H9 (cell line): ENCODE results near the gene SRCAP. TPM values are rescaled to one million over a fixed set of nuclear protein-coding genes. Genes with fewer than 3 reads are reported as not detected.

Experiments used
- DNase-seq: peaks from one replicate; pipeline ENCODE4 v3.0.0-alpha.2; 2017
- H2AFZ ChIP-seq: one replicate; pipeline ENCODE4 v1.6.1; 2013; ENCODE audit warnings: mild to moderate bottlenecking, low read length, control low read depth, moderate library complexity
- H2AK5ac ChIP-seq: 2 replicates; pipeline ENCODE4 v1.6.1; 2013; ENCODE audit warnings: low read length, control low read depth, mixed read lengths; ENCODE audit not compliant: insufficient read length
- H2BK120ac ChIP-seq: one replicate; pipeline ENCODE4 v1.6.1; 2013; ENCODE audit warnings: low read depth, mild to moderate bottlenecking, low read length, control low read depth, inconsistent platforms; ENCODE audit not compliant: poor library complexity, severe bottlenecking
- H2BK12ac ChIP-seq: 2 replicates; pipeline ENCODE4 v1.6.1; 2013; ENCODE audit warnings: low read length, control low read depth, mixed read lengths, low read depth; ENCODE audit not compliant: insufficient read length
- H2BK15ac ChIP-seq: 2 replicates; pipeline ENCODE4 v1.6.1; 2013; ENCODE audit warnings: low read depth, low read length, control low read depth
- H2BK20ac ChIP-seq: one replicate; pipeline ENCODE4 v1.6.1; 2013; ENCODE audit warnings: low read depth, mild to moderate bottlenecking, low read length, control low read depth, inconsistent platforms; ENCODE audit not compliant: poor library complexity, severe bottlenecking
- H2BK5ac ChIP-seq: 2 replicates; pipeline ENCODE4 v1.6.1; 2013; ENCODE audit warnings: low read length, control low read depth, mixed read lengths; ENCODE audit not compliant: insufficient read length
- H3K14ac ChIP-seq: 2 replicates; pipeline ENCODE4 v1.6.1; 2013; ENCODE audit warnings: low read length, control low read depth; ENCODE audit not compliant: insufficient read depth
- H3K18ac ChIP-seq: 2 replicates; pipeline ENCODE4 v1.6.1; 2013; ENCODE audit warnings: low read depth, mild to moderate bottlenecking, mixed read lengths, low read length, control low read depth; ENCODE audit not compliant: insufficient read length
- H3K23ac ChIP-seq: 2 replicates; pipeline ENCODE4 v1.6.1; 2013; ENCODE audit warnings: low read length, control low read depth, mixed read lengths, low read depth; ENCODE audit not compliant: insufficient read length
- H3K23me2 ChIP-seq: 2 replicates; pipeline ENCODE4 v1.6.1; 2013; ENCODE audit warnings: low read depth, mild to moderate bottlenecking, mixed read lengths, low read length, control low read depth; ENCODE audit not compliant: insufficient read length, poor library complexity, severe bottlenecking
- H3K27ac ChIP-seq: 2 replicates; pipeline ENCODE4 v1.5.1; 2013; ENCODE audit warnings: low read length, control low read depth, mixed read lengths, low read depth; ENCODE audit not compliant: insufficient read length
- H3K27me3 ChIP-seq: 2 replicates; pipeline ENCODE4 v1.6.1; 2013; ENCODE audit warnings: low read length, control low read depth, inconsistent platforms; ENCODE audit not compliant: insufficient read depth
- H3K4ac ChIP-seq: 2 replicates; pipeline ENCODE4 v1.6.1; 2013; ENCODE audit warnings: low read depth, mild to moderate bottlenecking, control low read depth, inconsistent platforms, low read length, moderate library complexity
- H3K4me1 ChIP-seq: 2 replicates; pipeline ENCODE4 v1.6.1; 2013; ENCODE audit warnings: low read length, control low read depth, inconsistent platforms; ENCODE audit not compliant: insufficient read depth
- H3K4me2 ChIP-seq: 2 replicates; pipeline ENCODE4 v1.6.1; 2013; ENCODE audit warnings: low read length, control low read depth, mixed read lengths; ENCODE audit not compliant: insufficient read length, insufficient read depth
- H3K56ac ChIP-seq: 2 replicates; pipeline ENCODE4 v1.6.1; 2013; ENCODE audit warnings: low read depth, mild to moderate bottlenecking, mixed read lengths, low read length, control low read depth; ENCODE audit not compliant: insufficient read length
- H3K79me1 ChIP-seq: 2 replicates; pipeline ENCODE4 v1.6.1; 2013; ENCODE audit warnings: low read depth, mild to moderate bottlenecking, moderate library complexity, low read length, control low read depth, inconsistent platforms; ENCODE audit not compliant: insufficient read depth, poor library complexity, severe bottlenecking
- H3K79me2 ChIP-seq: 2 replicates; pipeline ENCODE4 v1.6.1; 2013; ENCODE audit warnings: low read length, control low read depth, inconsistent platforms; ENCODE audit not compliant: insufficient read depth
- H3K9ac ChIP-seq: 2 replicates; pipeline ENCODE4 v1.6.1; 2013; ENCODE audit warnings: low read length, control low read depth, mixed read lengths; ENCODE audit not compliant: insufficient read length; ENCODE audit errors: extremely low read depth
- H3K9me3 ChIP-seq: one replicate; pipeline ENCODE4 v1.6.1; 2013; ENCODE audit warnings: low read depth, low read length, inconsistent platforms; ENCODE audit not compliant: control insufficient read depth
- H3T11ph ChIP-seq: one replicate; pipeline ENCODE4 v1.6.1; 2013; ENCODE audit warnings: mild to moderate bottlenecking, low read length, control low read depth, inconsistent platforms
- H4K20me1 ChIP-seq: one replicate; pipeline ENCODE4 v1.6.1; 2013; ENCODE audit not compliant: control insufficient read depth, insufficient read length, insufficient read depth
- H4K5ac ChIP-seq: 2 replicates; pipeline ENCODE4 v1.6.1; 2013; ENCODE audit warnings: low read depth, mild to moderate bottlenecking, mixed read lengths, low read length, control low read depth; ENCODE audit not compliant: insufficient read length
- H4K8ac ChIP-seq: replicated peaks from 2 replicates; pipeline ENCODE4 v1.6.1; 2013; ENCODE audit warnings: low read length, control low read depth, mixed read lengths, low read depth; ENCODE audit not compliant: insufficient read length
- H4K91ac ChIP-seq: 2 replicates; pipeline ENCODE4 v1.6.1; 2013; ENCODE audit warnings: low read depth, mild to moderate bottlenecking, moderate library complexity, mixed read lengths, low read length, control low read depth; ENCODE audit not compliant: insufficient read length
- H3K27ac Mint-ChIP-seq, 3 experiments: 2 replicates in 2 of 3; 3 replicates in 1 of 3; pipeline ENCODE4 v1.8.0; 2020 to 2021; ENCODE audit warnings: mixed read lengths in 3 of 3, mild to moderate bottlenecking in 1 of 3, moderate library complexity in 1 of 3
- H3K27me3 Mint-ChIP-seq: 2 replicates; pipeline ENCODE4 v1.8.0; 2021; ENCODE audit warnings: low read depth, mild to moderate bottlenecking, moderate library complexity, mixed read lengths
- H3K36me3 Mint-ChIP-seq, 3 experiments: 2 replicates in 2 of 3; 3 replicates in 1 of 3; pipeline ENCODE4 v1.8.0; 2020 to 2021; ENCODE audit warnings: low read depth in 3 of 3, mixed read lengths in 3 of 3; ENCODE audit not compliant: insufficient read depth in 1 of 3
- H3K4me1 Mint-ChIP-seq, 2 experiments: 2 replicates each; pipeline ENCODE4 v1.8.0; 2020; ENCODE audit warnings: mixed read lengths in 2 of 2
- H3K4me3 Mint-ChIP-seq, 2 experiments: 2 replicates in 1 of 2; 3 replicates in 1 of 2; pipeline ENCODE4 v1.8.0; 2020 to 2021; ENCODE audit warnings: mild to moderate bottlenecking in 2 of 2, mixed read lengths in 2 of 2, moderate library complexity in 1 of 2
- H3K9me3 Mint-ChIP-seq, 2 experiments: 2 replicates in 1 of 2; 3 replicates in 1 of 2; pipeline ENCODE4 v1.8.0; 2020; ENCODE audit warnings: mild to moderate bottlenecking in 2 of 2, mixed read lengths in 2 of 2, moderate library complexity in 1 of 2
- CTCF ChIP-seq: fragments of 200-600 bp; sonication (generic); conservative IDR thresholded peaks from 3 replicates; pipeline ENCODE4 v1.8.0; 2021; ENCODE audit warnings: antibody characterized with exemption, mild to moderate bottlenecking
- WGBS: extraction: QIAGEN DNeasy Blood & Tissue Kit; methylation state at CpG from one replicate; pipeline ENCODE4 v1.1.7; 2013; ENCODE audit warnings: missing lambda C conversion rate, low lambda C conversion rate, mixed read lengths; ENCODE audit not compliant: insufficient read length; ENCODE audit errors: extremely low coverage; 5-methylcytosine and 5-hydroxymethylcytosine counted together
- total RNA-seq: library from RNA; stranded (reverse); gene quantifications from 2 replicates; pipeline ENCODE4 v1.2.1, GENCODE V29; 2021

The SRCAP gene
- total RNA-seq, 1 experiment from 2014 or later, result 63.1 TPM

- Histone ChIP-seq H2BK5ac (no peak overlapping the region), H2BK15ac (no peak overlapping the region), H3K4me1 (no peaks in the 10 kb centered on the region), H2AFZ (no peak overlapping the region), H3K23ac (no peak overlapping the region), H3K9me3 (no peaks in the 10 kb centered on the region), H3K79me2 (no peaks in the 10 kb centered on the region), H4K8ac (no peak overlapping the region), H2BK12ac (no peak overlapping the region), H2AK5ac (no peak overlapping the region), H2BK120ac (no peak overlapping the region), H3K4ac (no peak overlapping the region), H3K27me3 (no peaks in the 10 kb centered on the region), H2BK20ac (no peak overlapping the region), H3K56ac (no peak overlapping the region), H3K79me1 (peaks cover 6% of the 10 kb centered on the region), H3K27ac (no peak overlapping the region), H3K14ac (no peak overlapping the region), H3K9ac (peak overlapping the region; percentile 93), H4K5ac (no peak overlapping the region), H4K91ac (no peak overlapping the region), H4K20me1 (no peaks in the 10 kb centered on the region), H3K18ac (no peak overlapping the region), H3K23me2 (peaks cover 20% of the 10 kb centered on the region), H3K4me2 (peak overlapping the region; percentile 95), H3T11ph (no peak overlapping the region)
- DNase-seq, result no peak
- H3K9me3 Mint-ChIP-seq, result no peaks in the 10 kb centered on the region
- peak overlapping the region; percentile 78 to 93 (median 82); a peak in 6 of 7 replicates for H3K27ac Mint-ChIP-seq
- WGBS, result no CpG with 5 or more reads among the region's 15 CpGs
- peaks cover 17 to 18% of the 10 kb centered on the region in 2 experiments for H3K4me1 Mint-ChIP-seq
- no peaks in the 10 kb centered on the region for H3K27me3 Mint-ChIP-seq
- peaks cover 37 to 67% (median 55%) of the 10 kb centered on the region in 3 experiments for H3K36me3 Mint-ChIP-seq
- peak overlapping the region; percentile 91 to 97 for H3K4me3 Mint-ChIP-seq
- no peak for TF ChIP-seq CTCF
These were observed 64.2 kb downstream of the SRCAP start for GRCh38 chr16:30762991-30763725.
